HUDEP-2 (cell line): ENCODE data around the gene TXNDC2.
"Not testable (repeated sequence)": the region's sequence is repeated elsewhere in the genome, so short reads cannot be mapped to it uniquely, and the experiment has no call there.

Experiments
- DNase-seq, 76 experiments: peaks; one replicate each; lab custom pipeline; 2025; ENCODE audit not compliant: unreplicated experiment in 76 of 76; lab: John Stamatoyannopoulos, UW

TXNDC2 gene

GRCh38 chr18:9878783-9879242, 7.0 kb upstream of the TXNDC2 start:
- no peak for DNase-seq

- no peak for DNase-seq
Measured at GRCh38 chr18:9884090-9884489, 1.7 kb upstream of the TXNDC2 start.

- no peak for DNase-seq
Measured at GRCh38 chr18:9884532-9885140, 1.1 kb upstream of the TXNDC2 start.

DNA sequence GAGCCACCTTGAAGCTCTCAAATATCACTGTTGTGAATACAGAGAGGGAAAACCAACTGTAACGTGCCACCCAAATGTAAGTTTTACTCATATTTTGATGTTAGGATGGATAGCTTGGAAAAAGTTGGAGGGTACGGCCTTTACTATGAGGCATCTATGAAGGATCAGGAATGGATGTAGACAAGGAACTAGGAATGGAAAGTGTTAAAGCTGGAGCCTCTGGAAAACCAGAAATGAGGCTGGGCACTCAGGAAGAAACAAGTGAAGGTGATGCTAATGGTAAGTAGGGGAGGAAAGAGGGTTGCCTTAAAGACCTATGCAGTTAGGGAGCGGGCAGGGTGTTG, 204 bp downstream of the TXNDC2 start:
- no peak for DNase-seq

- no peak for DNase-seq
Measured at GRCh38 chr18:9887992-9888391, 2.2 kb downstream of the TXNDC2 start.

DNA sequence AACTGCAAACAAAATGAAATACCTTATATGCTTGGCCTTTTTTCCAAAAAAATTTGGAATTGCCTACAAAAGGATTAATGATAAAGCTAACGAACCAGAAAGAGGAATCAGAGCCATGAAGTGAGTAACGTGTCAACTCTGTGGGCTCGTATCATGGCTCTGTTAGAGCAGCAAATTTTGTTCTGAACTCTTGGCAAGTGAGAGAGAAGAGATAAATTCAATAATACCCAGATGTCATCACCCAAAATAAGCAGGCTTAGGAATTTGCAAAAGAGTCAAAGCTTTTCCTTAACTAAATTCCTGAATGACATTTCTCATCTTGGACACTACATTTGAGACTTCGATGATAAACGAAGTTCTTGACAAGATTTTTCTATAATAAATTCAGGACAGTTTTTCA, 4.4 kb downstream of the TXNDC2 start:
- no peak for DNase-seq

- DNase-seq, result peak in 14 of 76 experiments; percentile 4 to 57 (median 16)
Measured at GRCh38 chr18:9890957-9891356, 5.2 kb downstream of the TXNDC2 start.

DNA sequence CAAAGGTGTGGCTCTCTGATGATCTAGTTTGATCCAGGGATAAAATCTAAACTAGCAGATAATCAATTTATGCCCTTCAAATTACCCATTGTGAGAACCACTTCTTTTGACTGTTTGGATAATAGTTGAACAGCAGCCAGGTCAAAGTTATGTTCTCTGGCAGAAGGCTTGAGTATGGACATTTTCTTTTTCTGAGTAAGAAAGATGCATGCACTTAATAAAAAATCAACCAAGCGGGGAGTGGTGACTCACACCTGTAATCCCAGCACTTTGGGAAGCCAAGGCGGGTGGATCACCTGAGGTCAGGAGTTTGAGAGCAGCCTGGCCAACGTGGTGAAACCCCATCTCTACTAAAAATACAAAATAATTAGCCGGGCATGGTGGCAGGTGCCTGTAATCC, 5.7 kb downstream of the TXNDC2 start:
- DNase-seq, result not testable (repeated sequence)

DNA sequence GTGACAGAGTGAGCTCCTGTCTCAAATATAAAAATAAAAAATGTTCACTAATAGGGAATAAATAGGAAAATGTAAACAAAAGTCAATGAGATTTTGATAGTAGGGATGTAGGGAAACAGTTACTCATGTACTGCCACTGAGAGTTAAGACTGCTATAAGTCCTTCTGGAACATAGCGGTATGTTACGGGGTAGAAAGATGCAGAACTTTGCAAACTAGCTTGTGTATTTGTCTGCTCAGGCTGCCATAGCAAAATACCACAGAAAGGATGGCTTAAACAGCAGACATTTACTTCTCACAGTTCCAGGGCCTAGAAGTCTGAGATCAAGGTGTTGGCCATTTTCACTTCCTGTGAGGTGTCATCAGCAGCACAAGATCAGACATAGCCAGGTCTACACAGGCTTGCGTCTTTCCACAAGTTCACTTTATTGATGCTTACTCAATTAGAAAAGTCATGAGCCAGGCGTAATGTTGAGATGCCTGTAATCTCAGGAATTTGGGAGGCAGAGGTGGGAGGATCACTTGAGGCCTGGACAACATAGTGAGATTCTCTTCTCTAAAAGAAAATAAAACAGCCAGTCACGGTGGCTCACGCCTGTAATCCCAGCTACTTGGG, 8.8 kb downstream of the TXNDC2 start:
- no peak for DNase-seq

DNA sequence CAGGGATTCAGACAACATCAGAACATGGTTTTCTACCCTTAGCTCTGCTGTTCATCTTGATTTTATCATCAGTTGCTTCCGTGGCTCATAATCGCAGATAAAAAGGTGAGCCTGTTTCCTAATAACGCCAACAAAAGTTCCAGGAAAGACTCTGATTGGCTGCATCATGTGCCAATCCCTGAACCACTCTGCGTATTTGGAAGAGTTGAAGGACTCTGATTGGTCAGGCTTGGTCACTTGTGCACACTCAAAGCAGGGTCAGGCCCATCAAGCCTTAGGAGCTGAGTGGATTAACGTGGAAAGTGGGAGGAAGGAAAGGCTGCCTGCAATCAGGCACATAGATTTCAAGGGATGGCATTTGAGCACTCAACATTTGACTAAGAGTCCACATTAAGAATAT, 11.4 kb downstream of the TXNDC2 start:
- no peak for DNase-seq

DNA sequence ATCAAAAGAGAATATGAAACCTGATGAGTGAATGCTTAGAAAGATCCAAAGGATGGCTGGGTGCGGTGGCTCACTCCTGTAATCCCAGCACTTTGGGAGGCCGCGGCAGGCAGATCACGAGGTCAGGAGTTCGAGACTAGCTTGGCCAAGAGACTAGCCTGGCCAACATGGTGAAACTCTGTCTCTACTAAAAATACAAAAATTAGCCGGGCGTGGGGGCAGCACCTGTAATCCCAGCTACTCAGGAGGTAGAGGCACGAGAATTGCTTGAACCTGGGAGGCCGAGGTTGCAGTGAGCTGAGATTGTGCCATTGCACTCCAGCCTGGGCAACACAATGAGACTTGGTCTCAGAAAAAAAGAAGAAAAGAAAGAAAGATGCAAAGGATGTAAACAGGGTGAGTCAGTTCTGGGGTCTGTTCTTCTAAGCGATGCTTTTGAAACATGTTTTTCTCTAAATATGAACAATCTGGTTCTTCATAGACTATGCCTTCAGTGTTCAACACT, 12.1 kb downstream of the TXNDC2 start:
- not testable (repeated sequence) for DNase-seq

DNA sequence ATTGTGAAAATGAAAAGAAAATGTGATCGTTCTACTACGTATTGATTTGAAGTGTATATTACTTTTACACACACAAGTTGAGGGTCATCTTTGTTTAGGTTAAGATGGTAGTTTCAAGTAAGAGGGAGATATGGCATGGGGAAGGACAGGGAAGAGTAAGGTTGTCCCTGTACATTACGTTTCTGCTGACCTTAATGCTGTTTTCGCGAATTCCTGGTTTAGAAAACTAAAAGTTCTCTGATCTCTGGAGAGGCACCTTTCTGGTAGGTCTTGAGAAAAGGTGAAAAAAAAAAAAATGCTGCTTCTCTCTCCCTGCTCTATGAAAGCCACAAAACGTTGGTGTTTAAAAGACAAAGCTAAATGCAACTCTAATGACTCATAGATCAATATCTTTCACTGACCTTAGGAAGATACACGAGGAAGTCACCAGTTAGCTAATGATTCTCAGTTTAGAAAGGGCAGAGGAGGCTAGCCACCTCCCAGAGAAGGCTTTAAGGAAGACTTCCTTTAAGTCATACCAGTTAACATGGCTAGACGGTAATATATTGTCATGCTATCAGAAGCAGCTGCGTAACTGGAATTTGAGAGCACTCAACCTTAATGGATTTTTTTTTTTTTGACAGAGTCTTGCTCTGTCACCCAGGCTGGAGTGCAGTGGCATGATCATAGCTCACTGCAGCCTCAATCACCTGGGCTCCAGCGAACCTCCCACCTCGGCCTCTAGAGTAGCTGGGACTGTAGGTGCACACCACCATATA, 13.2 kb downstream of the TXNDC2 start:
- DNase-seq, result peak in 28 of 76 experiments; percentile 1 to 79 (median 23)

- not testable (repeated sequence) for DNase-seq
Measured at GRCh38 chr18:9899550-9899930, 13.8 kb downstream of the TXNDC2 start.

DNA sequence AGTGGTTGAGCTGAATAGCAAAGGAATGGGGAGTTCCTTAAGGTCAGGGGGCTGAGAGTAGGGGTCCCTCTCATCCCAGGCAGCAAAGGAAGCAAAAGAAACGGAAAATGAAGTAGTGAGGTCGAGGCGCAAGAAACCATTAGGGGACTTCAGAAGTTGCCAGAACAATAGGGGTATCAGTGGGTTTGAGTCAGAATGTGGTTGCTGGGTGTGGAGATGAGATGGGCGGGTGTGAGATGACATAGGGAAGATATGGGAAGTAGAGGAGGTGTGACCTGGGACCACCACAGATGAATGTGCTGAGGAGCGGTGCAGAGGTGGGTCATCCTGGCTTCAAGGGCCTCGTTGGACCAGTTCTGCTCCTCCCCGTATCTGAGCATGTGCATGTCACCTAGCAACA, 14.9 kb downstream of the TXNDC2 start:
- DNase-seq, result no peak

GRCh38 chr18:9901377-9901776, 15.6 kb downstream of the TXNDC2 start:
- DNase-seq, result peak in 16 of 76 experiments; percentile 0 to 48 (median 12)

DNA sequence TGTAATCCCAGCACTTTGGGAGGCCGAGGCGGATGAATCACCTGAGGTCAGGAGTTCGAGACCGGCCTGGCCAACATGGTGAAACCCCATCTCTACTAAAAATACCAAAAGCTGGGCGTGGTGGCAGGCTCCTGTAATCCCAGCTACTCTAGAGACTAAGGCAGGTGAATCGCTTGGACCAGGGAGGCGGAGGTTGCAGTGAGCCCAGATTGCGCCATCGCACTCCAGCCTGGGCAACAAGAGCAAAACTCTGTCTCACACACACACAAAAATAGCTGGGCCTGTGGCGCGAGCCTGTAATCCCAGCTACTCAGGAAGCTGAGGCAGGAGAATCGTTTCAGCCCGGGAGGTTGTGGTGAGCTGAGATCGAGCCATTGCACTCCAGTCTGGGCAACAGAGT, 16.5 kb downstream of the TXNDC2 start:
- not testable (repeated sequence) for DNase-seq

- DNase-seq, result no peak
Measured at GRCh38 chr18:9902832-9903231, 17.1 kb downstream of the TXNDC2 start.

DNA sequence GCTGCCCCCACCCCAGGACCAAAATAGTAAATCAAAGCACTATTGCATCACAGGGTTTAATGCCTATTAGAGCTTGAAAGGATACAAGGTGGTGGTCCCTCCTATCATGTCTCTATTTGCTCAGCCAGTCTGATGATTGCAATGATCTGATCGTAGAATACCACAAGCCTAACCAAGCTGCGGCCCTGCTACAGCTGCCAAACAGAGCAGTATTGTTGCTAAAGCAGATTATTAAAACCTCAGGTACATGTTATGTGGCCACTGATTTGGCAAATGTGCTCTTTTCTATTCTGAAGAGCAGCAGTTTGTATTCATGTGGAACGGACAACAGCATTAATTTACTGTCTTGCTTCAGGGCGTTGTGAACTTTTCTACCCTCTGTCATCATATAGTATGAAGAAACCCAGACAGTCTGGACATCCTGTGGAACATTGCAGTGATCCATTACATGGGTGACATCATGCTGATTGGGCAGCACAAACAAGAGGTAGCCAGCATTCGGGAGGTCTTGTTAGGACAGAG, 19.7 kb downstream of the TXNDC2 start:
- DNase-seq, result no peak

- no peak for DNase-seq
Measured at GRCh38 chr18:9906481-9906880, 20.7 kb downstream of the TXNDC2 start.

DNA sequence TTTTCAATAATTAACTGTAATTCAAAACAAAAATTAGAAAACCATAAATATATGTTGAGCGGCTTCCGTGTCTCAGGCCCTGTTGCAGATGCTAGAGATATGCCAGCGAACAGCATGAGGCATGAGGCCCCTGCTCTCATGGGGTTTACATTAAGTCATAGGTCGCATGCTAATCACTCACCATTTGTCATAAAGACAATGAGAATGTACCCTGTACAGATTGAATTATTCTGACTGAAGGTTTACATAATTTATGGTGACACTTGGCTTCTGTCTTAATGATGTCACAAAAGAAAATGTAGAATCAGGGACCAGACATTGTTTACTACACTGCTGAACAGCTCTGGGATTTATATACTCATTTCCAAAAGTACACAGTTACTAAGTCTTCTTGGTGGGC, 22.1 kb downstream of the TXNDC2 start:
- no peak for DNase-seq

GRCh38 chr18:9910071-9910470, 24.3 kb downstream of the TXNDC2 start:
- no peak for DNase-seq

DNA sequence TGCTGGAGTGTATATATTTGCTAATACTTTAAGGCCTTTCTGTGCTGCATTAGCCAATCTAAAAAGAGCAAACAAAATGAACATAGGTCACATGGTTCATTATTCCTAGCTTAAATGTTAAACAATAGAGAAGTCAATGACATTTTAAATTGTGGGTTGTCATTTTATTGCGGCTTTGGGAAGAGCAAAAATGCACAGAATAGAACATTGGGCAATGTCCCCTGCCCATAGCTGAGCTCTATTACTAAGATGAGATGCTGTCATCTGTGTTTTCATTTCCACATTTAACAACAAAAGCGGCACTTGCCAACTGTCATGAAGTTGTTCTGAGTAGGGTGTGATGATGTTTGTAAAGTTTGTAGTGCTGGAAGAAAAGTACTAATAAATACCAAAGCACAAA, 24.9 kb downstream of the TXNDC2 start:
- no peak for DNase-seq
